ENCODE data around the gene CFAP61. TPM values are rescaled to one million over a fixed set of nuclear protein-coding genes. Genes with fewer than 3 reads are reported as not detected.

Gene CFAP61
- total and polyA plus RNA-seq, 8 donors = 0.95 to 5.3 (median 3.2) TPM; not detected in 1

- no peak for ATAC-seq
- no peak for DNase-seq
- TF ChIP-seq CTCF (IDR thresholded peaks at IDR 0.05) = no peak
- no peak overlapping the region for H3K4me3 ChIP-seq
- intact Hi-C loops (cut with DNase I) = no loop called here
- no peak overlapping the region for H3K27ac ChIP-seq
- no peaks in the 10 kb centered on the region for H3K4me1 ChIP-seq
- H3K27me3 ChIP-seq = peaks cover 0 to 7% of the 10 kb centered on the region in 2 donors
- H3K9me3 ChIP-seq = no peaks in the 10 kb centered on the region
- H3K36me3 ChIP-seq = no peaks in the 10 kb centered on the region
These were observed 201.5 kb downstream of the CFAP61 start for GRCh38 chr20:20253744-20254330.

GRCh38 chr20:20255099-20255498 lies 202.8 kb downstream of the CFAP61 start:
- Histone ChIP-seq H3K27me3 (peaks cover 0 to 7% of the 10 kb centered on the region in 2 donors), H3K4me3 (no peak overlapping the region), H3K36me3 (no peaks in the 10 kb centered on the region), H3K27ac (no peak overlapping the region), H3K4me1 (peaks cover 0 to 6% of the 10 kb centered on the region in 2 donors), H3K9me3 (no peaks in the 10 kb centered on the region)
- no peak for TF ChIP-seq CTCF (IDR thresholded peaks at IDR 0.05)
- ATAC-seq = peak; percentile 66
- no peak for DNase-seq
- intact Hi-C loops (cut with DNase I) = no loop called here

- no peak overlapping the region for H3K4me3 ChIP-seq
- no peaks in the 10 kb centered on the region for H3K27me3 ChIP-seq
- H3K4me1 ChIP-seq = peaks cover 0 to 25% of the 10 kb centered on the region in 2 donors
- DNase-seq (no peak), ATAC-seq (peak; percentile 59)
- intact Hi-C loops (cut with DNase I) = no loop called here
- H3K9me3 ChIP-seq = no peaks in the 10 kb centered on the region
- TF ChIP-seq CTCF (IDR thresholded peaks at IDR 0.05) = no peak
- H3K27ac ChIP-seq = peak overlapping the region in 1 of 2 donors; percentile 20
- H3K36me3 ChIP-seq = no peaks in the 10 kb centered on the region
These were observed 207.2 kb downstream of the CFAP61 start for GRCh38 chr20:20259533-20259932.

GRCh38 chr20:20261159-20261558 lies 208.8 kb downstream of the CFAP61 start:
- no peak for TF ChIP-seq CTCF (IDR thresholded peaks at IDR 0.05)
- peaks cover 0 to 25% of the 10 kb centered on the region in 2 donors for H3K4me1 ChIP-seq
- H3K27me3 ChIP-seq = no peaks in the 10 kb centered on the region
- H3K36me3 ChIP-seq = no peaks in the 10 kb centered on the region
- no peaks in the 10 kb centered on the region for H3K9me3 ChIP-seq
- intact Hi-C loops (cut with DNase I) = no loop called here
- no peak overlapping the region for H3K4me3 ChIP-seq
- DNase-seq (no peak), ATAC-seq (peak; percentile 64)
- H3K27ac ChIP-seq = peak overlapping the region in 1 of 2 donors; percentile 68

- Histone ChIP-seq H3K4me1 (peaks cover 0 to 18% of the 10 kb centered on the region in 2 donors), H3K4me3 (no peak overlapping the region), H3K27ac (no peak overlapping the region), H3K36me3 (no peaks in the 10 kb centered on the region), H3K27me3 (no peaks in the 10 kb centered on the region), H3K9me3 (no peaks in the 10 kb centered on the region)
- DNase-seq = no peak
- intact Hi-C loops (cut with DNase I) = no loop called here
- no peak for ATAC-seq
- TF ChIP-seq CTCF (IDR thresholded peaks at IDR 0.05) = no peak
These were observed 212.9 kb downstream of the CFAP61 start for GRCh38 chr20:20265210-20265609.

All from left lung (tissue), 10 donors.